GM23338 (cell line): ENCODE measurements around the gene CGB1. TPM values are rescaled to one million over a fixed set of nuclear protein-coding genes. Genes with fewer than 3 reads are reported as not detected.

ENCODE experiments used
- ATAC-seq: fragments of 200-7000 bp; cut with Tn5 transposase; 3 replicates; pipeline ENCODE4 v1.9.1; 2020
- DNase-seq: peaks from one replicate; pipeline ENCODE4 v3.0.0-alpha.2; 2015; ENCODE audit warnings: low spot score
- H2AFZ ChIP-seq: fragments of 200-600 bp; sonication (generic); 2 replicates; pipeline ENCODE4 v1.8.0; 2016; ENCODE audit warnings: antibody characterized with exemption, mild to moderate bottlenecking, moderate library complexity
- H3F3A ChIP-seq: fragments of 200-600 bp; sonication (generic); replicated peaks from 2 replicates; pipeline ENCODE4 v1.8.0; 2017; ENCODE audit warnings: antibody characterized with exemption, mixed run types, low read depth
- H3K27ac ChIP-seq: fragments of 200-600 bp; sonication (generic); 2 replicates; pipeline ENCODE4 v1.6.1; 2016; ENCODE audit warnings: low read depth
- H3K27me3 ChIP-seq: fragments of 200-600 bp; sonication (generic); 2 replicates; pipeline ENCODE4 v1.8.0; 2016; ENCODE audit warnings: mild to moderate bottlenecking, mixed run types, moderate library complexity; ENCODE audit not compliant: insufficient read depth
- H3K36me3 ChIP-seq: fragments of 200-600 bp; sonication (generic); 2 replicates; pipeline ENCODE4 v1.8.0; 2016; ENCODE audit warnings: mild to moderate bottlenecking; ENCODE audit not compliant: insufficient read depth
- H3K4me1 ChIP-seq: fragments of 200-600 bp; sonication (generic); 2 replicates; pipeline ENCODE4 v1.8.0; 2016; ENCODE audit warnings: mild to moderate bottlenecking, moderate library complexity; ENCODE audit not compliant: insufficient read depth
- H3K4me2 ChIP-seq: fragments of 200-600 bp; sonication (generic); 2 replicates; pipeline ENCODE4 v1.7.1; 2017; ENCODE audit warnings: mixed run types
- H3K4me3 ChIP-seq: fragments of 200-600 bp; sonication (generic); 2 replicates; pipeline ENCODE4 v1.6.1; 2016; ENCODE audit warnings: mixed run types
- H3K79me2 ChIP-seq: fragments of 200-600 bp; sonication (generic); replicated peaks from 2 replicates; pipeline ENCODE4 v1.8.0; 2017; ENCODE audit warnings: mild to moderate bottlenecking; ENCODE audit not compliant: insufficient read depth
- H3K9me2 ChIP-seq: fragments of 200-600 bp; sonication (generic); 2 replicates; pipeline ENCODE4 v1.8.0; 2017; ENCODE audit not compliant: insufficient read depth
- H4K20me1 ChIP-seq: fragments of 200-600 bp; sonication (generic); replicated peaks from 2 replicates; pipeline ENCODE4 v1.8.0; 2017; ENCODE audit warnings: mild to moderate bottlenecking; ENCODE audit not compliant: insufficient read depth
- H3K27ac Mint-ChIP-seq: 2 replicates; pipeline ENCODE4 v1.8.0; 2020; ENCODE audit warnings: inconsistent platforms, mild to moderate bottlenecking, moderate library complexity, mixed read lengths
- H3K27me3 Mint-ChIP-seq: 3 replicates; pipeline ENCODE4 v1.8.0; 2022; ENCODE audit warnings: low read depth, mild to moderate bottlenecking, moderate library complexity, mixed read lengths, inconsistent platforms; ENCODE audit not compliant: insufficient read depth, poor library complexity
- H3K36me3 Mint-ChIP-seq: 3 replicates; pipeline ENCODE4 v1.8.0; 2021; ENCODE audit warnings: low read depth, mild to moderate bottlenecking, inconsistent platforms, moderate library complexity, mixed read lengths
- H3K4me1 Mint-ChIP-seq: 3 replicates; pipeline ENCODE4 v1.8.0; 2020; ENCODE audit warnings: mild to moderate bottlenecking, inconsistent platforms, mixed read lengths
- H3K4me3 Mint-ChIP-seq: 3 replicates; pipeline ENCODE4 v1.8.0; 2021; ENCODE audit warnings: moderate library complexity, mild to moderate bottlenecking, inconsistent platforms, mixed read lengths
- H3K9me3 Mint-ChIP-seq: 3 replicates; pipeline ENCODE4 v1.8.0; 2020; ENCODE audit warnings: moderate library complexity, mild to moderate bottlenecking, inconsistent platforms, mixed read lengths
- CREB1 ChIP-seq: fragments of 250-450 bp; sonication (Bioruptor Pico); IDR thresholded peaks from 2 replicates; pipeline ENCODE4 v1.5.0; 2020; ENCODE audit warnings: low read depth, mild to moderate bottlenecking, moderate library complexity
- EZH2phosphoT487 ChIP-seq: fragments of 200-600 bp; sonication (generic); IDR thresholded peaks from one replicate; pipeline ENCODE4 v1.8.1; 2018; ENCODE audit warnings: antibody characterized with exemption; ENCODE audit not compliant: unreplicated experiment
- JUNB ChIP-seq: IDR thresholded peaks from one replicate; pipeline ENCODE4 v1.6.1; 2016; ENCODE audit warnings: antibody characterized with exemption; ENCODE audit not compliant: unreplicated experiment
- POLR2AphosphoS5 ChIP-seq: IDR thresholded peaks from 2 replicates; pipeline ENCODE4 v1.6.1; 2016; ENCODE audit warnings: antibody characterized with exemption, low read depth
- STAT1 ChIP-seq: IDR thresholded peaks from one replicate; pipeline ENCODE4 v1.6.1; 2016; ENCODE audit warnings: antibody characterized with exemption; ENCODE audit not compliant: unreplicated experiment
- ZNF114 ChIP-seq: fragments of 250-450 bp; sonication (Bioruptor Pico); IDR thresholded peaks from 2 replicates; pipeline ENCODE4 v1.5.0; 2020; ENCODE audit warnings: mild to moderate bottlenecking, moderate library complexity
- polyA plus RNA-seq: library from polyadenylated mRNA; unstranded; fragments of >200 nt; fragmentation: Nextera tagmentation; extraction: Ambion mirVana; gene quantifications from 2 replicates; pipeline ENCODE4 v1.2.1, GENCODE V29; 2016
- total RNA-seq: library from RNA; depleted of rRNA; stranded (reverse); fragments of >200 nt; shearing (Covaris generic); gene quantifications from 2 replicates; pipeline ENCODE4 v1.2.3, GENCODE V29; 2014
- TF ChIP-seq, protein P1 (sequence below): fragments of 250-450 bp; sonication (Bioruptor Pico); IDR thresholded peaks from 2 replicates; pipeline ENCODE4 v1.5.0; 2020; ENCODE audit warnings: mild to moderate bottlenecking, moderate library complexity
- TF ChIP-seq, protein P2 (sequence below), 2 experiments: fragments of 200-600 bp in 1 of 2; sonication (generic) in 1 of 2; conservative IDR thresholded peaks; 2 replicates each; pipeline versions ENCODE4 v1.5.1 to v1.6.1; 2016 to 2017; ENCODE audit warnings: antibody characterized with exemption in 2 of 2, low read depth in 2 of 2, mild to moderate bottlenecking in 2 of 2, moderate library complexity in 1 of 2
- TF ChIP-seq, protein P3 (sequence below): IDR thresholded peaks from 2 replicates; pipeline ENCODE4 v1.6.1; 2016; ENCODE audit warnings: antibody characterized with exemption

Gene CGB1
- total and polyA plus RNA-seq, 2 experiments from 2014 or later = 0.52 TPM; not detected in 1

DNA sequence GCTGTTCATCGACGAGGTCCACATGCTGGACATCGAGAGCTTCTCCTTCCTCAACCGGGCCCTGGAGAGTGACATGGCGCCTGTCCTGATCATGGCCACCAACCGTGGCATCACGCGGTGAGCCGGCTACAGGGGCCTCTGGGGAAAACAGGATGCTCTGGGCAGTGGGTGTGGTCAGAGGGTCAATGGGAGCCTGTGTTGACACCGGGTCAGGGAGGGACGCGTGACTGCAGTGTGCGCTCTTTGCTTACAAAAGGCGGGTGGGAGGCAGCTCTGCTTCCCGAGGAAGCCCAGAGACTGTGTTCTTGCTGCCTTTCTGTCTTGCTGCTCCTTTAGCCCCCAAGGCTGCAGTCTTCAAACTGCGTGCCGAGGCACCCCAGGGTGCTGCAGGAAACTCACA is 25.5 kb downstream of the CGB1 start (continued):
- TF ChIP-seq, protein P1, sequence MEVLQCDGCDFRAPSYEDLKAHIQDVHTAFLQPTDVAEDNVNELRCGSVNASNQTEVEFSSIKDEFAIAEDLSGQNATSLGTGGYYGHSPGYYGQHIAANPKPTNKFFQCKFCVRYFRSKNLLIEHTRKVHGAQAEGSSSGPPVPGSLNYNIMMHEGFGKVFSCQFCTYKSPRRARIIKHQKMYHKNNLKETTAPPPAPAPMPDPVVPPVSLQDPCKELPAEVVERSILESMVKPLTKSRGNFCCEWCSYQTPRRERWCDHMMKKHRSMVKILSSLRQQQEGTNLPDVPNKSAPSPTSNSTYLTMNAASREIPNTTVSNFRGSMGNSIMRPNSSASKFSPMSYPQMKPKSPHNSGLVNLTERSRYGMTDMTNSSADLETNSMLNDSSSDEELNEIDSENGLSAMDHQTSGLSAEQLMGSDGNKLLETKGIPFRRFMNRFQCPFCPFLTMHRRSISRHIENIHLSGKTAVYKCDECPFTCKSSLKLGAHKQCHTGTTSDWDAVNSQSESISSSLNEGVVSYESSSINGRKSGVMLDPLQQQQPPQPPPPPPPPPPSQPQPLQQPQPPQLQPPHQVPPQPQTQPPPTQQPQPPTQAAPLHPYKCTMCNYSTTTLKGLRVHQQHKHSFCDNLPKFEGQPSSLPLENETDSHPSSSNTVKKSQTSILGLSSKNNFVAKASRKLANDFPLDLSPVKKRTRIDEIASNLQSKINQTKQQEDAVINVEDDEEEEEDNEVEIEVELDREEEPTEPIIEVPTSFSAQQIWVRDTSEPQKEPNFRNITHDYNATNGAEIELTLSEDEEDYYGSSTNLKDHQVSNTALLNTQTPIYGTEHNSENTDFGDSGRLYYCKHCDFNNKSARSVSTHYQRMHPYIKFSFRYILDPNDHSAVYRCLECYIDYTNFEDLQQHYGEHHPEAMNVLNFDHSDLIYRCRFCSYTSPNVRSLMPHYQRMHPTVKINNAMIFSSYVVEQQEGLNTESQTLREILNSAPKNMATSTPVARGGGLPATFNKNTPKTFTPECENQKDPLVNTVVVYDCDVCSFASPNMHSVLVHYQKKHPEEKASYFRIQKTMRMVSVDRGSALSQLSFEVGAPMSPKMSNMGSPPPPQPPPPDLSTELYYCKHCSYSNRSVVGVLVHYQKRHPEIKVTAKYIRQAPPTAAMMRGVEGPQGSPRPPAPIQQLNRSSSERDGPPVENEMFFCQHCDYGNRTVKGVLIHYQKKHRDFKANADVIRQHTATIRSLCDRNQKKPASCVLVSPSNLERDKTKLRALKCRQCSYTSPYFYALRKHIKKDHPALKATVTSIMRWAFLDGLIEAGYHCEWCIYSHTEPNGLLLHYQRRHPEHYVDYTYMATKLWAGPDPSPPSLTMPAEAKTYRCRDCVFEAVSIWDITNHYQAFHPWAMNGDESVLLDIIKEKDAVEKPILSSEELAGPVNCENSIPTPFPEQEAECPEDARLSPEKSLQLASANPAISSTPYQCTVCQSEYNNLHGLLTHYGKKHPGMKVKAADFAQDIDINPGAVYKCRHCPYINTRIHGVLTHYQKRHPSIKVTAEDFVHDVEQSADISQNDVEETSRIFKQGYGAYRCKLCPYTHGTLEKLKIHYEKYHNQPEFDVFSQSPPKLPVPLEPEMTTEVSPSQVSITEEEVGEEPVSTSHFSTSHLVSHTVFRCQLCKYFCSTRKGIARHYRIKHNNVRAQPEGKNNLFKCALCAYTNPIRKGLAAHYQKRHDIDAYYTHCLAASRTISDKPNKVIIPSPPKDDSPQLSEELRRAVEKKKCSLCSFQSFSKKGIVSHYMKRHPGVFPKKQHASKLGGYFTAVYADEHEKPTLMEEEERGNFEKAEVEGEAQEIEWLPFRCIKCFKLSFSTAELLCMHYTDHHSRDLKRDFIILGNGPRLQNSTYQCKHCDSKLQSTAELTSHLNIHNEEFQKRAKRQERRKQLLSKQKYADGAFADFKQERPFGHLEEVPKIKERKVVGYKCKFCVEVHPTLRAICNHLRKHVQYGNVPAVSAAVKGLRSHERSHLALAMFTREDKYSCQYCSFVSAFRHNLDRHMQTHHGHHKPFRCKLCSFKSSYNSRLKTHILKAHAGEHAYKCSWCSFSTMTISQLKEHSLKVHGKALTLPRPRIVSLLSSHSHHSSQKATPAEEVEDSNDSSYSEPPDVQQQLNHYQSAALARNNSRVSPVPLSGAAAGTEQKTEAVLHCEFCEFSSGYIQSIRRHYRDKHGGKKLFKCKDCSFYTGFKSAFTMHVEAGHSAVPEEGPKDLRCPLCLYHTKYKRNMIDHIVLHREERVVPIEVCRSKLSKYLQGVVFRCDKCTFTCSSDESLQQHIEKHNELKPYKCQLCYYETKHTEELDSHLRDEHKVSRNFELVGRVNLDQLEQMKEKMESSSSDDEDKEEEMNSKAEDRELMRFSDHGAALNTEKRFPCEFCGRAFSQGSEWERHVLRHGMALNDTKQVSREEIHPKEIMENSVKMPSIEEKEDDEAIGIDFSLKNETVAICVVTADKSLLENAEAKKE = no peak
- TF ChIP-seq, protein P2, sequence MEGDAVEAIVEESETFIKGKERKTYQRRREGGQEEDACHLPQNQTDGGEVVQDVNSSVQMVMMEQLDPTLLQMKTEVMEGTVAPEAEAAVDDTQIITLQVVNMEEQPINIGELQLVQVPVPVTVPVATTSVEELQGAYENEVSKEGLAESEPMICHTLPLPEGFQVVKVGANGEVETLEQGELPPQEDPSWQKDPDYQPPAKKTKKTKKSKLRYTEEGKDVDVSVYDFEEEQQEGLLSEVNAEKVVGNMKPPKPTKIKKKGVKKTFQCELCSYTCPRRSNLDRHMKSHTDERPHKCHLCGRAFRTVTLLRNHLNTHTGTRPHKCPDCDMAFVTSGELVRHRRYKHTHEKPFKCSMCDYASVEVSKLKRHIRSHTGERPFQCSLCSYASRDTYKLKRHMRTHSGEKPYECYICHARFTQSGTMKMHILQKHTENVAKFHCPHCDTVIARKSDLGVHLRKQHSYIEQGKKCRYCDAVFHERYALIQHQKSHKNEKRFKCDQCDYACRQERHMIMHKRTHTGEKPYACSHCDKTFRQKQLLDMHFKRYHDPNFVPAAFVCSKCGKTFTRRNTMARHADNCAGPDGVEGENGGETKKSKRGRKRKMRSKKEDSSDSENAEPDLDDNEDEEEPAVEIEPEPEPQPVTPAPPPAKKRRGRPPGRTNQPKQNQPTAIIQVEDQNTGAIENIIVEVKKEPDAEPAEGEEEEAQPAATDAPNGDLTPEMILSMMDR (conservative IDR thresholded peaks at IDR 0.05; ENCODE audit: low read depth in 2 of 2) = no peak
- TF ChIP-seq EZH2phosphoT487 (no peak), CREB1 (no peak)

DNA sequence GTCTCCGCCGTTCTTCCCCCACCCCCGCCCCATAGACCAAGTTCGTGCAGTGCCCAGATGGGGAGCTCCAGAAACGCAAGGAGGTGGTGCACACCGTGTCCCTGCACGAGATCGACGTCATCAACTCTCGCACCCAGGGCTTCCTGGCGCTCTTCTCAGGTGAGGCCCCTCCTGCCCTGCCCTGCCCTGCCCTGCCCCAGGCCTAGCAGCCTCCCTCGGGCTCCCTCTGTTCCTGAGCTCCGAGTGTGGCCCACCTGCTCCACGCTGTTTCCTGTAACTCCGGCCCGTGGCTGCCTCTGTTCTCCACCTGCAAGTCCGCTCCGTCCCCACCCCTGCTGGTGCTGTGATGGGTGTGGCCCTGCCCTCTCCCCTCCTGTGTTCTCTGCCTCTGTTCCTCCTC is 26.2 kb downstream of the CGB1 start:
- Histone ChIP-seq H2AFZ (no peak overlapping the region), H3K9me2 (no peaks in the 10 kb centered on the region), H3K79me2 (no peaks in the 10 kb centered on the region), H3F3A (no peaks in the 10 kb centered on the region), H3K27ac (no peak overlapping the region), H3K27me3 (no peaks in the 10 kb centered on the region), H3K4me3 (no peak overlapping the region), H3K4me2 (no peak overlapping the region), H4K20me1 (no peaks in the 10 kb centered on the region; the same call in 1 of the 2 replicates), H3K4me1 (no peaks in the 10 kb centered on the region), H3K36me3 (peaks cover 10% of the 10 kb centered on the region)
- no peak for DNase-seq
- H3K4me1 Mint-ChIP-seq = no peaks in the 10 kb centered on the region
- H3K27me3 Mint-ChIP-seq = peaks cover 7% of the 10 kb centered on the region
- TF ChIP-seq, protein P3, sequence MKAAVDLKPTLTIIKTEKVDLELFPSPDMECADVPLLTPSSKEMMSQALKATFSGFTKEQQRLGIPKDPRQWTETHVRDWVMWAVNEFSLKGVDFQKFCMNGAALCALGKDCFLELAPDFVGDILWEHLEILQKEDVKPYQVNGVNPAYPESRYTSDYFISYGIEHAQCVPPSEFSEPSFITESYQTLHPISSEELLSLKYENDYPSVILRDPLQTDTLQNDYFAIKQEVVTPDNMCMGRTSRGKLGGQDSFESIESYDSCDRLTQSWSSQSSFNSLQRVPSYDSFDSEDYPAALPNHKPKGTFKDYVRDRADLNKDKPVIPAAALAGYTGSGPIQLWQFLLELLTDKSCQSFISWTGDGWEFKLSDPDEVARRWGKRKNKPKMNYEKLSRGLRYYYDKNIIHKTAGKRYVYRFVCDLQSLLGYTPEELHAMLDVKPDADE = no peak
- TF ChIP-seq POLR2AphosphoS5 = no peak
- no peak for TF ChIP-seq EZH2phosphoT487
- no peak for TF ChIP-seq JUNB
- no peak for TF ChIP-seq STAT1
- TF ChIP-seq, protein P2 (conservative IDR thresholded peaks at IDR 0.05; ENCODE audit: low read depth in 2 of 2) = no peak
- no peak for TF ChIP-seq CREB1
- no peak for TF ChIP-seq ZNF114 (CRISPR knock-in tag)
- no peak for ATAC-seq
- no peak overlapping the region for H3K4me3 Mint-ChIP-seq
- peaks cover 74% of the 10 kb centered on the region for H3K36me3 Mint-ChIP-seq
- peak overlapping the region; percentile 29; the same call in 1 of the 2 replicates for H3K27ac Mint-ChIP-seq
- H3K9me3 Mint-ChIP-seq = no peaks in the 10 kb centered on the region; the same call in 2 of the 3 replicates
